Stimulated activated CD4-positive, alpha-beta T cell treated with anti-CD3 and anti-CD28 coated beads, TNF-alpha, amount 100 ng/mL, for 48 hours (primary cell): Measurements from ENCODE around the gene IMMP2L.
"Not testable (repeated sequence)": the region's sequence is repeated elsewhere in the genome, so short reads cannot be mapped to it uniquely, and the experiment has no call there.

ENCODE experiments used
- DNase-seq, 3 donors: peaks; one replicate each; pipeline ENCODE4 v3.0.0-alpha.2; 2020; ENCODE audit warnings: low read depth in 3 of 3

The IMMP2L gene

DNA sequence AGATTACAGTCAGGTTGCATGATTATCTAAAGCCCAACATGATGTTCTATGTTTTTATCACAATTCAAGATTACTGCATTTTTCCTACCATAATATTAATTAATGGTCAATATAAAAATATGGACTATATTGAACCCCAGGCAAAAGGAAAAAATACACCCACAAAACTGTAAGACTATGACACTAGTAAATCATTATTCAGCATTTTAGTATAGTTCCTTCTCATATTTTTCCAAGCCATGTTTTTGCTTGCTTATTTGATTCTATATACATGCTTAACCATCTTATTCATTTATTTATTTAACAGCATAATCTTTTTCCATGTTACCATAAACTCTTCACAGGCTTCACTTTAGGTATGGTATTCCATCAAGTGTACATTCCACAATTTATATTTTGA lies 101.6 kb downstream of the IMMP2L start:
- DNase-seq = no peak

DNA sequence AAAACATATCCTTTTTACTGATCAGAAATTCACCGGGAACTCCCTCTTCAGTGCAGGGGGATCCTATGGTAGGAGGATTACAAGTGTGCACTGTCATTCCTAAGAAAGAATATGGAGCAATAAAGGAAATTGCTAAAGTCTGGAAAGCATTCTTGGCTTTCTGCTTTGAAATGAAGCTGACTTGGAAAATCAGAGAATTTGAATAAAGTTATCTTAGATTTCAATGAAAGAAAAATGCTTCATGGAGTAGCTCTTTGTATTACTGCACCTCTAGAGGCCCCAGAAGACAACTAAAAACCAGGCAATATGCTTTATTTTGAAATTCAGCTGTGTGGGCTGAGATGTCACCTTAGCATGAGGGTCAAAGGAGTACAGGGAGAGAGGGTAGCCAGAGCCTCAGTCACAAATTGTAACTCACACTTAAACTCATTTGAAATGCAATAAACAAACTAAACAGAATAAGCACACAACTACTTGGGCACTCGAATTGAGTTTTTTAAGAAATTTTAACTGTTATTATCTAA lies 102.5 kb downstream of the IMMP2L start:
- DNase-seq = no peak

DNA sequence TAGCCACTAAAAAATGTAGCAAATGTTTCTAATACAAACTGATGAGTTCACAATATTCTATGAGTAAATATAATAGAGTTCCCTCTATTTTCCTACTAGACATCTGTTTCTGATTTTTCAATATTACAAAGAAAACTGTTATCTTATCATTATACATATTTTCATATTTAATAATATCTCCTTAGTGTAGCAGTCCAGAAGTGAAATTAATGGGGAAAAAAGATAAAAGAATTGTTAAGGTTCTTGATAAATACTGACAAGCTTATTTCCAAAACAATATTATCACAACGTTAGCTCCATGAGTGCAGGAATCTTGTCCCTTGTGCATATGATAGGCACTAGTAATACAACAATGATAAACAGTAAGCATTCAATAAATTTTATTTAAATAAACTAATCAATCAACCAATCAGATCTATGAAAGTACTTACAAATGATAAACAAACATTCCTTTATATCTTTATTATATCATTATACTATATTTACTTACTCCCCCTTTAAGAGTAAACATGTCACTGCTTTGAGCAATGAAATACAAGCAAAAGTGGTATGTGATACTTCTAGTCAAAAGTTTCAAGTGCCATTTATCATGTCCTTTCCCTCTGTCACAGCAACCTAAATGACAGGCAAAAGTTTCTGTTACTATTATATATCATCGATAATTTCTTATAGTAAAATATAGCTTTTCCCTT lies 103.1 kb downstream of the IMMP2L start:
- no peak for DNase-seq

DNA sequence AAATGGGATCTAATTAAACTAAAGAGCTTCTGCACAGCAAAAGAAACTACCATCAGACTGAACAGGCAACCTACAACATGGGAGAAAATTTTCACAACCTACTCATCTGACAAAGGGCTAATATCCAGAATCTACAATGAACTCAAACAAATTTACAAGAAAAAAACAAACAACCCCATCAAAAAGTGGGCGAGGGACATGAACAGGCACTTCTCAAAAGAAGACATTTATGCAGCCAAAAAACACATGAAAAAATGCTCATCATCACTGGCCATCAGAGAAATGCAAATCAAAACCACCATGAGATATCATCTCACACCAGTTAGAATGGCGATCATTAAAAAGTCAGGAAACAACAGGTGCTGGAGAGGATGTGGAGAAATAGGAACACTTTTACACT lies 111.6 kb downstream of the IMMP2L start:
- DNase-seq = not testable (repeated sequence)

DNA sequence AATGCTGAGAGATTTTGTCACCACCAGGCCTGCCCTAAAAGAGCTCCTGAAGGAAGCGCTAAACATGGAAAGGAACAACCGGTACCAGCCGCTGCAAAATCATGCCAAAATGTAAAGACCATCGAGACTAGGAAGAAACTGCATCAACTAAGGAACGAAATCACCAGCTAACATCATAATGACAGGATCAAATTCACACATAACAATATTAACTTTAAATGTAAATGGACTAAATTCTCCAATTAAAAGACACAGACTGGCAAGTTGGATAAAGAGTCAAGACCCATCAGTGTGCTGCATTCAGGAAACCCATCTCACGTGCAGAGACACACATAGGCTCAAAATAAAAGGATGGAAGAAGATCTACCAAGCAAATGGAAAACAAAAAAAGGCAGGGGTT lies 114.8 kb downstream of the IMMP2L start:
- not testable (repeated sequence) for DNase-seq

DNA sequence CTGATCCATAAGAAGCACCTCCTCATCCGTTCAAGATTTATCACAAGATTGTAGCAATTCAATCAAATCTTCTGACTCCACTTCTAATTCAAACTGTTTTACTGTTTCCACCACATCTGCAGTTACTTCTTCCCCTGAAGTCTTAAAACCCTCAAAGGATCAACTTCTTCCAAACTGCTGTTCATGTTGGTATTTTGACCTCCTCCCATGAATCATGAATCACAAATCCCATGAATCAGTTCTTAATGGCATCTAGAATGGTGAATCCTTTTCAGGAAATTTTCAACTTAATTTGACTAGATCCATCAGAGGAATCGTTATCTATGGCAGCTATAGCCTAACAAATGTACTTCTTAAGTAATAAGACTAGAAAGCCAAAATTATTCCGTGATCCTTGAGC lies 122.3 kb downstream of the IMMP2L start:
- no peak for DNase-seq

DNA sequence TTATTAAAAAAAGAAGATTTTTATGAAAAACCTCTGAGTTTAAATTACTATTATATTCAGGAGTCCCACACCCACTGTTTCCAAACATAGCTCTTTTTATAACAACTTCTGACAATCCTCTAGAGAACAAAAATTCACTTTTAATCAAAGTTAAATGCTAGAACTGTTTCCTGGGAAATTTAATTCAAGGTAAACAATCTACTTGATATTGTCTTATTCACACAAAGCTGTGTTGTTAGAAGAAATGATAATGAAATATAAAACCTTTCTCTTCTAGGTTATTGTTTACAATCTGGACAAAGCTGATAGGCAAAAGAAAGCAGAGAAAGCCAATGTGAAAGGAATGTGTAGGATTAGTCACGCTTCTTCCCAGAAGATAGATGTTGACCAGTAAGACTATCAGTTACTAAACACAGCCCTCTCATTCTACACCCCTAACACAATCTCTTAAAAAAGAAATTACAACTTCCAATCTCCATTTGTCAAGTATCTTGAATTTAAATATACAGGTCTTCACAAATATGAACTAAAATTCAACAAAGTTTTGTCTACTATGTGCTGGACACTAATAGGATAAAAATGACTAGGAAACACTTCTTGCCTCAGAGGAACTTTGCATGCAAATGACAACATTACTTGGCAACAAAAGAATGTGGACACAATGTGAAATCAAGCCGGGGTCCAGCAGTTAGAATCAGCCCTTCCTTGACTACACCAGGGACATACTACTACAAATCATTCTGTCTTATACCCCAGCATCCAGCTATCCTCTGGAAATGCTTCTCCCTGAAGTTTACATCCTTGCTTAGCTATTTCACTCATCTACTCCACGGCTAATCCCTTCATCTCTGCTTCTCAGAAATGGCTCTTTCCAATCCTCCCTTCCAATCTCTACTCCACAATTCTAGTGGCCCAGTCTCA lies 123.7 kb downstream of the IMMP2L start:
- DNase-seq = no peak

DNA sequence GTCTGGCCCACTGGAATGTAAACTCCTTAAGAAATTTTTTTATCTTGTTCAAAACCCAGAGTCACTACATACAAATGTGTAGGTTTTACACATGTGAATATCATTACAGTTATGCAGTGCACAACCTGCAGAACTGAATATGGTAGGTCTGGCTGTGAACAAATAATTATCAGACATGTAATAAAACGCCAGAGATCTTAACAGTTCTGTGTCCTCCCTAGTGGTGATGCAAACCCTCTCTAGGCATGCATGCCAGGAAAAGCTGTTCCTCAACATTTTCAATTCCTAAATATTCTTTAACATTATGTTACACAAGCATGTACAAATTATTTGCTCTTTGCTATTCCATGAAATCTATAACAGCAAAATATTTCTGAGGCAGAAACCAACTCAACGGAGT lies 124.6 kb downstream of the IMMP2L start:
- no peak for DNase-seq

DNA sequence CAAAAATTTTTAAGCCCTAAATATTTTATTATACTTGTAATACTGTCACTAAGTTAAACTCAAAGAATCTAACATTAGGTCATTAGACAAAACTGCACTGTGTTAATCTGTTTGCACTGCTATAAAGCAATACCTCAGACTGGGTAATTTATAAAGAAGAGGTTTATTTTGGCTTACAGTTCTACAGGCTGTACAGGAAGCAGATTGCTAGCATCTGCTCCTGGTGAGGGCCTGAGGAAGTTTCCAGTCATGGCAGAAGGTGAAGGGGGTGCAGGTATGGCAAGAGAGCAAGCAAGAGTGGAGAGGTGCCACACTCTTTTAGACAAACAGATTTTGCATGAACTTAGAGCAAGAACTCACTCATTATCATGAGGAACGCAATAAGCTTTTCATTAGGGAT lies 125.7 kb downstream of the IMMP2L start:
- DNase-seq = no peak

DNA sequence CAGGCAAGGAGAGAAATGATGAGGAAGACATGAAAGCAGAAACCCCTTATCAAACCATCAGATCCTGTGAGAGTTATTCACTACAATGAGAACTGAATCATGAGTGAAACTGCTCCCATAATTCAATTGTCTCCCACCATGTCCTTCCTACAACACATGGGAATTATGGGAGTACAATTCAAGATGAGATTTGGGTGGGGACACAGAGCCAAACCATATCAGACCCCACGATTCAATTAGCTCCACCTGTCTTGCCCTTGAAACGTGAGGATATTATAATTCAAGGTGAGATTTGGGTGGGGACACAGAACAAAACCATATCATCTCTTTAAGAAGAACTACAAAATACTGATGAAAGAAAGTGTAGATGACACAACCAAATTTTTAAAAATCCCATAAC lies 128.9 kb downstream of the IMMP2L start:
- DNase-seq = no peak

DNA sequence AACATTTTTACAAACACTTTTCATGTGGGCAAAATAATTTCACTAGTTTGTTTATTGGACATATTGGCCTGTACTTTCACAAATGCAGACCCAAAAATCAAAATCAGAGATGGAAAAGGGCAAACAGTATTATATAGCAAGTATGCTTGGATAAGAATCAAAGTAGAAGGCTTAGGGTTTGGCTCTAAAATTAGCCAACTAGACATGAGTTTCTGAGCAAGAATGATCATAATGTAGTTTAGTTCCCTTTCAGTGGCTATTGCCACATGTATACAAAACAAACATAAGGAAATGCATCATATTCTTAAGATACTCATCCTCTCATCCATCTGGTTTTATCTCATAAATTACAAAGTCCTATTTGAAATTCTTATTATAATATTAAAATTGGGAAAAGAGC lies 132.5 kb downstream of the IMMP2L start:
- DNase-seq = no peak

DNA sequence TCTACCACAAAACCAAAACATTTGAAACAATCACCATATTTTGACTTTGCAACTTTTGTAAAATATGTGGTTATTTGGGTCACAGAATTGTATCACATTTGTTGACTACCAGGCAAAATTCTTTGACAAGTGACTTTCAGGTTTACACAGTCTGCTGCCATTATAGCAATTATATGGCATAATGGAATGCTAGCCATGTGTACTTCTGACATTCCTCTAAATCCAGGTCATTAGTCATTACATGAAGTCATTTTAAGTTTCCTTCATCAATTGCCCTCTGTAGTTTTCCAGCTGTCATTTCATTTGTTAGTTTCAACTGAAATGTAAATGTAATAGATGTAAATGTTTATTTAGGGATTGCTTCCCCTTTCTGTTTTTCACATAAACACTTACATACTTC lies 137.5 kb downstream of the IMMP2L start:
- DNase-seq = no peak

DNA sequence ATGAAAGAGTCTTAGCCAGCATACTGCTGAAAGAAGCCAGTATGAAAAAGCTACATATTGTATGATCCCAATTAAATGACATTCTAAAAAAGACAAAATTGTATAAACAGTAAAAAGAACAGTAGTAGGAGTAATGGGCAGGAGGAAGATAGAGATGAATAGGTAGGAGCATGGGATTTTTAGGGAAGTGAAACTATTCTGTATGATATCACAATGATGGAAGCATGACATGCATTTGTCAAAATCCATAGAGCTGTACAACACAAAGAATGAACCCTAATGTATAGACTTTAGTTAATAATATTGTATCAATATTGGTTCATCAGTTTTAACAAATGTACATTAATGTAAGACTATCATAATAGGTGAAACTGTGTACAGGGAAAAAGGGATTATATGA lies 147.9 kb downstream of the IMMP2L start:
- no peak for DNase-seq

DNA sequence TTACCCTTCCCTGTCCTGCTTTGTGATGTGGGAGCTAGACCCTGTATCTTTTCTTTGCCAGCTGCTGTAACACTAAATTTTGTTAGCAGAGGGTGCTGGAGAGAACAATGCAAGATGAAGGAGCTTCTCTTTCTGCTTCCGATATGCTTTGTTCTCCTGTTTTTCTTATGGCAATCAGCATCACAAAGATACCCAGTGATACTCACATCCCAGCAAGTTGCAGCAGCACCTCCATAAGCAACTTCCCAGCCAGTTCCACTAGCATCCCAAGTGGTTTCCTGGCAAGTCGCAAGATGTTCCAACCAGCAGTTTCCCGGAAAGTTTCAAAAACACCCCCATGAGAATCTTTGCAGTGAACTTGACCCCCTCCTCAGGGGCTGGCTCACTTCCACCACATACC lies 148.6 kb downstream of the IMMP2L start:
- DNase-seq = no peak

DNA sequence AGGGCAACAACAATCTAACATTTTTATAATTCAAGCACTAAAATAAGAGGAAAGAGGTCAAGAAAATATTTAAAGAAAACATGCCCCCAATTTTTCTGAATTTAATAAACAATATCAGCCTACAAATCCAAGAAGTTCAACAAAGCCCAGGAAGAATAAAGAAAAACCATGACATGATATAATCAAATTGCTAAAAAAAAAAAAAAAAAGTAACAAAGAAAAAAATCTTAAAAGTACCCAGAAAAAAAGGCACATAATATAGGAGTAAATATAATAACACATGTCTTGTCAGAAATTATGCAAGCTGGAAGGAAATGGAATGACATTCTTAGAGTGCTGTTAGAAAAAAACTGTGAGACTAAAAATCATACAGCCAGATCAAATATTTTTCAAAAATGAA lies 151.4 kb downstream of the IMMP2L start:
- DNase-seq = no peak

DNA sequence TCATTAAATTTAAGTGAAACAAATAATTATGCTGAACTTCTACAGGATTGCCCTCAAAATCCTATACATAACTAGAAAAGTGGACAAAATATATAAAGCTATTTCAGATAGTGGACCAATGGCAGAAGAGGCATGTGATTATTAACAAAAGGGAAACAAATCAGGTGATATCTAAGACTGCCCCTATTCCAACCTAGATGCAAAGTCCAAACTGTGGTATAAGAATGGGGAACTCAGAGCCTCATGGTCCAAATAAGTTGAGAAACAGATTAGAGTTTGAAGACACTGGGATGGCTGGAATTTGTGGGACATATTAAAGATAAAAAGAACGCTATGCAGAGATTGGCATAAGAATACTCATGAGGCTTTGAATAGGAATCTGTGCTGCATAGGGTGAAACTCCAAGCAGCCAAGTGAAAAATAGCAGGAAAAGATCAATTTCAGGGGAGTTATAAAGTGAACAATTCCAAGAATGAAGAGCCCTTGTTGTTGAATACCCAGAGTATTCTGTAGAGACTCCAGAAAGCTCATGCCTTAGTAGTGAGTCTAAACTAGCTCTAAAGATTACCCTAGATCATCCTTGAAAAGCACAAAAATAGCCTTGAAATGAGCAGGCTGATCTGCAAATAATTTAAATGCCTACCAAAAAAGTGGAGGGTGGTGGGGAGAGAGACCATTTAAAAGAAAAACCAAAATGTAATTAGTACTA lies 152.4 kb downstream of the IMMP2L start:
- DNase-seq = no peak

DNA sequence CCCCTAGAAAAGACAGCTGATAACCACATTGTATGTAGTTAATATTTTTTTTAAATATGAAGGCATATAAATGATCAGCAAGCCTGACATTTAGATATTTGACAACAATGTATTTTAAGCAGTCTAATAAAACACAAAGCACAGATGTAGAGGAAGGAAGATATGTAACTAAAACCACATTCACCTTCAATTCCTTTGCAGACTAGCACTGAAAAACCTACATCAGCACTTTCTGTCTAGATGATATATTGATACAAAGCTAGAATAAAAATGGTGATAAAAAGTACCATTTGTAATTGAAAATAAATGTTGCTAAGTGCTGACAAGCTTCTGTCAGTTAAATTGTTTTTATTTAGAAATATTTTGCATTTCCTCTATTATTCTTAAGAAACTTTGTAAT lies 153.6 kb downstream of the IMMP2L start:
- DNase-seq = no peak

DNA sequence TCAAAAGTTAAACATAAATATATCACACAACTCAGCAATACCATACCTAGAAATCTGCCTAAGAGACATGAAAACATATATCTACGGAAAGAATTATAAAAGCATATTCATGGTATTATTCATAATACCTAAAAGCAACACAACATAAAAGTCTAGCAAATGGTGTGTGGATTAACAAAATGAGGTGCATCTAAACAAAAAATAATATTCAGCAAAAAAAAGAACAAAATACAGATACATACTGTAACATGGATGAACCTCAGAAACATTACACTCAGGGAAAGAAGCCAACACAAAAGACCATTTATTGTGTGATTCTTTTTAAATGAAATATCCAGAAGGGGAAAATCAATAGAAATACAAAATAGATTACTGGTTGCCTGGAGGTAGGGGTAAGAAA lies 155.0 kb downstream of the IMMP2L start:
- DNase-seq = no peak

DNA sequence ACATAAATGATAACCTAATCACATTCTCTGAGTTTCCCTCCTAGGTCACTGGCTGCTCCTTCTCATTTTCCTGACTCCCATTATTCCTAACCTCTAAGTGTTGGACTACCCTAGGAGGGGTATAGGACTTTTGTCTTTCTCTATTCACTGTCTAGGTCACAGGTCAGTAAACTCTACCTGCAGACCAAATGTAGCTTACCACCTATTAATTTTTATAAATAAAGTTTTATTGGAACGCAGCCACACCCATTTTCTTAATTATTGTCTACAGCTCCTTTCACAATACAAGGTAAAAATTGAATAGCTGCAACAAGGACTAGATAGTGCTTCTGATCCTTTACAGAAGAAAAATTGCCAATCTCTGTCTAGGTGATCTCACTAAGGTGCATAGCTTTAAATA lies 156.7 kb downstream of the IMMP2L start:
- DNase-seq = no peak

DNA sequence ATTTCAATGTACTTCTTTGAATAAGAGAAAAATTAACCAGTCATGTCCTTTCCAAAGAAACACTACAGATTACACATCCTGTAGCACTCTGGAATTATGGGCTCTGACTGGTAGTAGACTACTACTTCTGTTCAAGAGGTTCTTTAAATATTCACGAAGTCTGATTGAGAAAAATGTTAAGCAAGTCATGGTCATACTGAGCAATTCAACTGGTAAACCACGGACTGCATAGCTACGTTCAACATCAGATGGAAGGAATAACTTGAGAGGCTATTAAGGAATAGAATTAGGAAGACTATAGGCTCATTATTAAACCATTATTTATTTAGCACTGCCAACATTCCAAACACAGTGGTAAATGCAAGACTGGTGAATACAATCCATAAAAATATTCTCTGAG lies 160.8 kb downstream of the IMMP2L start:
- DNase-seq = no peak

DNA sequence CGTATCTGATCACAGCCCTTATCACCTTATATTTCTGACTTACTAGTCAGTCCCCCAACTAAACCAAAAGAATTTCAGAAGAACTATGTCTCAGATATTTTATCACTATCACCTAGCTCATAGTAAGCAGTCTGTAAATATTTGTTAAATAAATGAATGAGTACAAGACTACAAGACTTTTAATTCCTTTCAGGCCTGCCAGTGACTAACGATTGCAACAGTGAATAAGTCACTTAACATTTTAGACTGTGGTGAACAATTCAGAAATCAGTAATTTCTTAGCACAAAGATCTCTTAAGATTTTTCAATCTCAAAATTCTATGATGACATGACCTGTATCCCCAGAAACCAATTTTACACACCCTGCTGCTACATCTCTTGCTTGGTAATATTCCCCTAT lies 162.2 kb downstream of the IMMP2L start:
- no peak for DNase-seq

DNA sequence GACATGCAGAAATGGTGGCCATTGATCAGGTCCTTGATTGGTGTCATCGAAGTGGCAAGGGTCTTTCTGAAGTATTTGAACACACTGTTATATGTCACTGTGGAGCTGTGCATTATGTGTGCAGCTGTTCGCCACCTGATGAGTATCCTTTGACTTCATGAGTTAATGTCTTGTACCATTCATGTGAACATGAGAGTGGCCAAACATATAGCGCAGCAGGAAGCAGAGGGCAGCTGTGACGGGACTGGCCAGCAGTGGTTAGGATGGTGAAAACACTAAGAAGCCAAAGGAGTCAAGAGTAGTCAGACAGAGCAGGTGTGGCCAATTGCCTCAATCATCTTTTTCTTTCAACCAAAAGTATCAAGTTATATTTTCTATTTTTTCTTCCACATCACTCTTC lies 167.4 kb downstream of the IMMP2L start:
- no peak for DNase-seq
